SK-N-SH (cell line): ENCODE results near the gene MAGEA11. TPM values are rescaled to one million over a fixed set of nuclear protein-coding genes. Genes with fewer than 3 reads are reported as not detected.
"Not testable (repeated sequence)": the region's sequence is repeated elsewhere in the genome, so short reads cannot be mapped to it uniquely, and the experiment has no call there.

ENCODE experiments used
- CTCF ChIA-PET: fragments of 300-600, 350-600 bp; formaldehyde crosslinking; extraction: SDS; loops from one replicate; lab custom pipeline; 2021; lab: Yijun Ruan, JAX
- POLR2A ChIA-PET: fragments of 350-600 bp; sonication (Branson Sonifier 250); formaldehyde crosslinking; extraction: SDS; loops from one replicate; lab custom pipeline; 2020; ENCODE audit warnings: antibody characterized with exemption, inconsistent platforms; lab: Yijun Ruan, JAX
- DNase-seq: peaks from one replicate; pipeline ENCODE4 v3.0.0; 2012
- H2AFZ ChIP-seq: fragments of 200-600 bp; sonication (generic); 2 replicates; pipeline ENCODE4 v1.8.1; 2016; ENCODE audit warnings: antibody characterized with exemption, mild to moderate bottlenecking, low read depth
- H3F3A ChIP-seq: fragments of 200-600 bp; sonication (generic); replicated peaks from 2 replicates; pipeline ENCODE3; 2016; ENCODE audit warnings: antibody characterized with exemption, mild to moderate bottlenecking; ENCODE audit not compliant: insufficient read depth
- H3K27ac ChIP-seq, 2 experiments: fragments of 200-500 bp in 1 of 2; fragments of 200-600 bp in 1 of 2; sonication (Bioruptor generic) in 1 of 2; sonication (generic), shearing (Covaris generic) in 1 of 2; 2 replicates each; pipeline versions ENCODE4 v1.5.1 to v1.6.1; 2014 to 2016; ENCODE audit warnings: low read depth in 2 of 2, inconsistent platforms in 1 of 2, low read length in 1 of 2, mild to moderate bottlenecking in 1 of 2, mixed read lengths in 1 of 2
- H3K27me3 ChIP-seq: fragments of 200-600 bp; sonication (generic), shearing (Covaris generic); 2 replicates; pipeline ENCODE4 v1.6.1; 2016; ENCODE audit warnings: mixed run types; ENCODE audit not compliant: insufficient read depth
- H3K36me3 ChIP-seq, 2 experiments: fragments of 200-500 bp in 1 of 2; fragments of 200-600 bp in 1 of 2; sonication (Bioruptor generic) in 1 of 2; sonication (generic) in 1 of 2; replicated peaks in 1 of 2; 2 replicates each; pipeline versions ENCODE3 to v1.5.1; 2014 to 2016; ENCODE audit warnings: low read length in 1 of 2, mild to moderate bottlenecking in 1 of 2; ENCODE audit not compliant: insufficient read depth in 2 of 2, control insufficient read depth in 1 of 2
- H3K4me1 ChIP-seq, 2 experiments: fragments of 200-500 bp in 1 of 2; fragments of 200-600 bp in 1 of 2; sonication (Bioruptor generic) in 1 of 2; sonication (generic), shearing (Covaris generic) in 1 of 2; 2 replicates each; pipeline versions ENCODE4 v1.5.1 to v1.6.1; 2014 to 2016; ENCODE audit warnings: low read depth in 1 of 2, low read length in 1 of 2, mixed run types in 1 of 2; ENCODE audit not compliant: insufficient read depth in 2 of 2, control insufficient read depth in 1 of 2
- H3K4me2 ChIP-seq: fragments of 200-600 bp; sonication (generic), shearing (Covaris generic); 2 replicates; pipeline ENCODE4 v1.6.1; 2017; ENCODE audit warnings: mixed run types
- H3K4me3 ChIP-seq, 2 experiments: fragments of 200-500 bp in 1 of 2; fragments of 200-600 bp in 1 of 2; sonication (Bioruptor generic) in 1 of 2; sonication (generic), shearing (Covaris generic) in 1 of 2; 2 replicates each; pipeline versions ENCODE4 v1.5.1 to v1.8.1; 2014 to 2016; ENCODE audit warnings: low read depth in 2 of 2, inconsistent platforms in 1 of 2, low read length in 1 of 2, mild to moderate bottlenecking in 1 of 2, mixed read lengths in 1 of 2, moderate library complexity in 1 of 2
- H3K79me2 ChIP-seq: fragments of 200-600 bp; sonication (generic); 2 replicates; pipeline ENCODE4 v1.8.1; 2017; ENCODE audit warnings: mild to moderate bottlenecking; ENCODE audit not compliant: insufficient read depth
- H3K9ac ChIP-seq: fragments of 200-600 bp; sonication (generic); 2 replicates; pipeline ENCODE4 v1.6.1; 2017; ENCODE audit warnings: mixed run types
- H3K9me2 ChIP-seq: fragments of 200-600 bp; sonication (generic); 2 replicates; pipeline ENCODE4 v1.6.1; 2017; ENCODE audit warnings: mixed run types
- H3K9me3 ChIP-seq: fragments of 200-600 bp; sonication (generic); 2 replicates; pipeline ENCODE4 v1.6.1; 2017; ENCODE audit warnings: mixed run types, mild to moderate bottlenecking, moderate library complexity
- H4K20me1 ChIP-seq: fragments of 200-600 bp; sonication (generic); 2 replicates; pipeline ENCODE4 v1.6.1; 2017; ENCODE audit warnings: mild to moderate bottlenecking, mixed run types; ENCODE audit not compliant: insufficient read depth
- CHD2 ChIP-seq: fragments of 150-350 bp; IDR thresholded peaks from 2 replicates; pipeline ENCODE4 v1.6.1; 2018; ENCODE audit warnings: low read length; ENCODE audit not compliant: partially characterized antibody
- MEF2A ChIP-seq: IDR thresholded peaks from 2 replicates; pipeline ENCODE4 v1.4.0; 2012; ENCODE audit warnings: low read depth, borderline replicate concordance
- POLR2AphosphoS5 ChIP-seq: IDR thresholded peaks from 2 replicates; pipeline ENCODE4 v1.6.1; 2012; ENCODE audit warnings: low read depth, low read length
- RAD21 ChIP-seq: IDR thresholded peaks from 2 replicates; pipeline ENCODE4 v1.6.1; 2012; ENCODE audit warnings: mild to moderate bottlenecking, low read length
- RCOR1 ChIP-seq: fragments of 150-350 bp; IDR thresholded peaks from 2 replicates; pipeline ENCODE4 v1.6.1; 2017; ENCODE audit warnings: antibody characterized with exemption, low read length
- WGBS: methylation state at CpG from one replicate; pipeline ENCODE4 v1.1.6; 2017; ENCODE audit warnings: low lambda C conversion rate; 5-methylcytosine and 5-hydroxymethylcytosine counted together
- polyA plus RNA-seq, 3 experiments: library from polyadenylated mRNA; depleted of rRNA; stranded (reverse); fragments of >200 nt; gene quantifications; 2 replicates each; pipeline ENCODE4 v1.2.3, GENCODE V29; 2012
- TF ChIP-seq, protein P1 (sequence below): IDR thresholded peaks from 2 replicates; pipeline ENCODE4 v1.4.0; 2012; ENCODE audit warnings: low read depth
- TF ChIP-seq, protein P2 (sequence below): fragments of 200-600 bp; sonication (generic); IDR thresholded peaks from 2 replicates; pipeline ENCODE4 v1.6.1; 2017; ENCODE audit warnings: antibody characterized with exemption, mild to moderate bottlenecking, moderate library complexity
- TF ChIP-seq, protein P3 (sequence below): fragments of 150-350 bp; IDR thresholded peaks from 2 replicates; pipeline ENCODE4 v1.6.1; 2017; ENCODE audit warnings: antibody characterized with exemption, low read length, low read depth, borderline replicate concordance
- TF ChIP-seq, protein P4 (sequence below): IDR thresholded peaks from 2 replicates; pipeline ENCODE4 v1.4.0; 2012; ENCODE audit warnings: low read depth, borderline replicate concordance

MAGEA11 gene
- polyA plus RNA-seq, 1 of the 3 experiments (the other 2 are of a cell fraction) = 0.03 TPM

DNA sequence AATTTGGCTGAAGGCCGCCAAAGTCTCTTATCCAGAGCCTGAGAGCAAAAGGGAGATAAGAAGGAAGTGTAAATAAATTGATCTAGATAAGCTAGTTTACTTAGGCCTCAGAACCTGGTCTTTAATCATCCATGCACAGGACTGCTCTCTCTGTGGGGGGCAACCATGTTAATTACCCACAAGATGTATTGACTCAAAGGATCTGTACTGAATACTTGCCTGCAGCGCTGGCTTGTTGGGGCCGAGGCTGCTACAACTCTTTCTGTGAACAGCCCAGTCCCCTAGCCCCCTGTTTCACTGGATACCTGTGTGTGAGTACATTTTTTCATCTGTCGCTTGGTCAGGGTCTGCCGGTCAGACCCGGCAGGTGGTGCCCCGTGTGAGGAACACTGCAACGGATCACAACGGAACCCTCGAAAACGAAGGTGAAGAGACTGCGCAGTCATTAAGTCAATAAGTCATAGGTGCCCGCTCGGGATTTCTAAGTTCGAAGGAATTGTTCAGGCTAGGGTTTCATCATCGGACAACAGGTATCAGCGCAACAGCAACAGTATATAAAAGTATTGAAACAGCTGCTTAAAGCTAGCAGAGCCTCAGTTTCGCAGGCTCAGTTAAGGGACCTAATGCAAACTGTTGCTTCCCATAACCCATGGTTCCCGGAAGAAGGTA lies 8.3 kb downstream of the MAGEA11 start:
- 33% methylated on average over 19 of the region's 19 CpGs for WGBS

DNA sequence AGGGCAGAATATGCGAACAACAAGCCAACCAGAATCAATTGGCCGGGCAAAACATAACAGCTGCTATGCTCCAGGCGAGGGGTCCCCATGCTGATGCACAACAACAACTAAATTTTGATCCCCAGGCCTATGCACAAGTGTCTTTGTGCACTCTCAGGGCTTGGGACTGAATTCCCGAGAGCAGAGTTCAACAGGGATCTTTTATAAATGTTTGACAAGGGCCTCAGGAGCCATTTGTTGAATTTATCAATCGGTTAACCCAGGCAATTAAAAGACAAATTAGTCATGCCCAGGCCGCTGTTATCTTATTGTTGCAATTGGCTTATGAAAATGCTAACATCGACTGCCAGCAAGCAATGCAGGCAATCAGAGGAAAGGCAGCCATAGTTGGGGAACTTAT lies 9.4 kb downstream of the MAGEA11 start:
- DNase-seq, H3K27ac ChIP-seq, H3F3A ChIP-seq, H2AFZ ChIP-seq, H3K4me1 ChIP-seq, H3K4me3 ChIP-seq, H3K9me3 ChIP-seq, POLR2A ChIA-PET, H3K79me2 ChIP-seq, CTCF ChIA-PET, H3K36me3 ChIP-seq, H4K20me1 ChIP-seq, H3K9ac ChIP-seq, H3K4me2 ChIP-seq, H3K9me2 ChIP-seq: not testable (repeated sequence)
- WGBS = 14% methylated on average over 7 of the region's 7 CpGs
- peaks cover 13% of the 10 kb centered on the region; the same call in 1 of the 2 replicates for H3K27me3 ChIP-seq

More for the DNA sequence above, 8.3 kb downstream of the MAGEA11 start:
- H3K36me3 ChIP-seq = no peaks in the 10 kb centered on the region
- no peak for DNase-seq
- H3K4me1 ChIP-seq = no peaks in the 10 kb centered on the region
- H3F3A ChIP-seq = no peaks in the 10 kb centered on the region
- H3K4me3 ChIP-seq = no peak overlapping the region
- no peak overlapping the region for H3K4me2 ChIP-seq
- no peak overlapping the region for H3K27ac ChIP-seq
- H4K20me1 ChIP-seq = no peaks in the 10 kb centered on the region
- TF ChIP-seq, protein P1, sequence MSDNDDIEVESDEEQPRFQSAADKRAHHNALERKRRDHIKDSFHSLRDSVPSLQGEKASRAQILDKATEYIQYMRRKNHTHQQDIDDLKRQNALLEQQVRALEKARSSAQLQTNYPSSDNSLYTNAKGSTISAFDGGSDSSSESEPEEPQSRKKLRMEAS = no peak
- TF ChIP-seq POLR2AphosphoS5 (no peak), RCOR1 (no peak), RAD21 (no peak), MEF2A (no peak), CHD2 (no peak)
- TF ChIP-seq, protein P2, sequence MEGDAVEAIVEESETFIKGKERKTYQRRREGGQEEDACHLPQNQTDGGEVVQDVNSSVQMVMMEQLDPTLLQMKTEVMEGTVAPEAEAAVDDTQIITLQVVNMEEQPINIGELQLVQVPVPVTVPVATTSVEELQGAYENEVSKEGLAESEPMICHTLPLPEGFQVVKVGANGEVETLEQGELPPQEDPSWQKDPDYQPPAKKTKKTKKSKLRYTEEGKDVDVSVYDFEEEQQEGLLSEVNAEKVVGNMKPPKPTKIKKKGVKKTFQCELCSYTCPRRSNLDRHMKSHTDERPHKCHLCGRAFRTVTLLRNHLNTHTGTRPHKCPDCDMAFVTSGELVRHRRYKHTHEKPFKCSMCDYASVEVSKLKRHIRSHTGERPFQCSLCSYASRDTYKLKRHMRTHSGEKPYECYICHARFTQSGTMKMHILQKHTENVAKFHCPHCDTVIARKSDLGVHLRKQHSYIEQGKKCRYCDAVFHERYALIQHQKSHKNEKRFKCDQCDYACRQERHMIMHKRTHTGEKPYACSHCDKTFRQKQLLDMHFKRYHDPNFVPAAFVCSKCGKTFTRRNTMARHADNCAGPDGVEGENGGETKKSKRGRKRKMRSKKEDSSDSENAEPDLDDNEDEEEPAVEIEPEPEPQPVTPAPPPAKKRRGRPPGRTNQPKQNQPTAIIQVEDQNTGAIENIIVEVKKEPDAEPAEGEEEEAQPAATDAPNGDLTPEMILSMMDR = no peak
- TF ChIP-seq, protein P3, sequence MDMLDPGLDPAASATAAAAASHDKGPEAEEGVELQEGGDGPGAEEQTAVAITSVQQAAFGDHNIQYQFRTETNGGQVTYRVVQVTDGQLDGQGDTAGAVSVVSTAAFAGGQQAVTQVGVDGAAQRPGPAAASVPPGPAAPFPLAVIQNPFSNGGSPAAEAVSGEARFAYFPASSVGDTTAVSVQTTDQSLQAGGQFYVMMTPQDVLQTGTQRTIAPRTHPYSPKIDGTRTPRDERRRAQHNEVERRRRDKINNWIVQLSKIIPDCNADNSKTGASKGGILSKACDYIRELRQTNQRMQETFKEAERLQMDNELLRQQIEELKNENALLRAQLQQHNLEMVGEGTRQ = no peak
- TF ChIP-seq, protein P4, sequence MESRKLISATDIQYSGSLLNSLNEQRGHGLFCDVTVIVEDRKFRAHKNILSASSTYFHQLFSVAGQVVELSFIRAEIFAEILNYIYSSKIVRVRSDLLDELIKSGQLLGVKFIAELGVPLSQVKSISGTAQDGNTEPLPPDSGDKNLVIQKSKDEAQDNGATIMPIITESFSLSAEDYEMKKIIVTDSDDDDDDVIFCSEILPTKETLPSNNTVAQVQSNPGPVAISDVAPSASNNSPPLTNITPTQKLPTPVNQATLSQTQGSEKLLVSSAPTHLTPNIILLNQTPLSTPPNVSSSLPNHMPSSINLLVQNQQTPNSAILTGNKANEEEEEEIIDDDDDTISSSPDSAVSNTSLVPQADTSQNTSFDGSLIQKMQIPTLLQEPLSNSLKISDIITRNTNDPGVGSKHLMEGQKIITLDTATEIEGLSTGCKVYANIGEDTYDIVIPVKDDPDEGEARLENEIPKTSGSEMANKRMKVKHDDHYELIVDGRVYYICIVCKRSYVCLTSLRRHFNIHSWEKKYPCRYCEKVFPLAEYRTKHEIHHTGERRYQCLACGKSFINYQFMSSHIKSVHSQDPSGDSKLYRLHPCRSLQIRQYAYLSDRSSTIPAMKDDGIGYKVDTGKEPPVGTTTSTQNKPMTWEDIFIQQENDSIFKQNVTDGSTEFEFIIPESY = no peak
- H3K9me3 ChIP-seq = no peaks in the 10 kb centered on the region
- CTCF ChIA-PET = no interaction called here
- H3K9me2 ChIP-seq = no peaks in the 10 kb centered on the region
- POLR2A ChIA-PET = no interaction called here
- H2AFZ ChIP-seq = no peak overlapping the region
- no peak overlapping the region for H3K9ac ChIP-seq
- H3K27me3 ChIP-seq = peaks cover 13% of the 10 kb centered on the region; the same call in 1 of the 2 replicates
- no peaks in the 10 kb centered on the region for H3K79me2 ChIP-seq
